Heart right ventricle (tissue), 16 donors: ENCODE results near the gene PSMB2. TPM values are rescaled to one million over a fixed set of nuclear protein-coding genes. Genes with fewer than 3 reads are reported as not detected.

Source experiments
- ATAC-seq, 8 donors: fragments of 200-7000 bp; cut with Tn5 transposase; one replicate each; pipeline ENCODE4 v1.9.1; 2020; ENCODE audit warnings: mild to moderate bottlenecking in 8 of 8, moderate library complexity in 8 of 8, moderate number of reproducible peaks in 1 of 8
- DNase-seq, 2 donors: peaks; one replicate each; pipeline ENCODE4 v3.0.0-alpha.2; 2020
- H3K27ac ChIP-seq, 10 donors: fragments of 200-600 bp; sonication (generic) in 2 of 10; one replicate each; pipeline versions ENCODE4 v1.5.0 to v1.8.0; 2020 to 2022; ENCODE audit warnings: mild to moderate bottlenecking in 3 of 10
- H3K27me3 ChIP-seq, 7 donors: fragments of 200-600 bp; one replicate each; pipeline ENCODE4 v1.8.0; 2021 to 2022; ENCODE audit warnings: mild to moderate bottlenecking in 2 of 7
- H3K36me3 ChIP-seq, 9 donors: fragments of 200-600 bp; sonication (generic) in 1 of 9; one replicate each; pipeline versions ENCODE4 v1.5.0 to v1.8.0; 2020 to 2022; ENCODE audit warnings: mild to moderate bottlenecking in 2 of 9
- H3K4me1 ChIP-seq, 9 donors: fragments of 200-600 bp; sonication (generic) in 1 of 9; one replicate each; pipeline versions ENCODE4 v1.5.0 to v1.8.0; 2020 to 2022; ENCODE audit warnings: mild to moderate bottlenecking in 4 of 9
- H3K4me3 ChIP-seq, 10 donors: fragments of 200-600 bp; sonication (generic) in 2 of 10; one replicate each; pipeline versions ENCODE4 v1.5.0 to v1.8.0; 2020 to 2022; ENCODE audit warnings: mild to moderate bottlenecking in 7 of 10, moderate library complexity in 2 of 10
- H3K9me3 ChIP-seq, 11 donors: fragments of 200-600 bp in 10 of 11; sonication (generic) in 2 of 11; one replicate each; pipeline versions ENCODE4 v1.5.0 to v1.8.0; 2013 to 2022; ENCODE audit warnings: mild to moderate bottlenecking in 2 of 11, control low read depth in 1 of 11, moderate library complexity in 1 of 11
- WGBS, 2 donors: extraction: QIAGEN DNeasy Blood & Tissue Kit; methylation state at CpG; one replicate each; pipeline ENCODE4 v1.1.7; 2013; ENCODE audit warnings: inconsistent platforms in 1 of 2; 5-methylcytosine and 5-hydroxymethylcytosine counted together
- intact Hi-C, 10 donors: fragments of 100-400 bp; cut with DNase I; formaldehyde crosslinking; loops; one replicate each; pipeline versions ENCODE4 v1.11.1 to v1.14.2; 2022
- polyA plus RNA-seq, 2 donors: library from polyadenylated mRNA; stranded (reverse); fragments of 200-250 nt; gene quantifications; one replicate each; pipeline ENCODE4 v1.2.3, GENCODE V29; 2013
- total RNA-seq, 10 donors: library from RNA; stranded (reverse); fragmentation: NEBNext Ultra II Directional in 3 of 10; extraction: Animal tissue kit (Norgen Biotek cat#: 25700) in 3 of 10; gene quantifications; one replicate each; pipeline versions ENCODE4 v1.2.1 to v1.2.4, GENCODE V29; 2021 to 2023
- TF ChIP-seq, protein P1 (sequence below), 9 donors: fragments of 200-600 bp; sonication (generic) in 2 of 9; IDR thresholded peaks; one replicate each; pipeline versions ENCODE4 v1.5.0 to v1.8.0; 2021 to 2022; ENCODE audit warnings: antibody characterized with exemption in 9 of 9, mild to moderate bottlenecking in 5 of 9, moderate library complexity in 1 of 9
- donor health status: Arrhythmogenic right ventricular cardiomyopathy.
- donor health status: ischemic (EF 13 %, LVEDD 7.1; RV severe dilation, severe dysfunction).
- donor health status: healthy with polysubstance abuse.
- donor health status: DM: no; HTN: yes; CAD: no.
- donor health status: DM: no; HTN: no; CAD: no.
- donor health status: ischemic (EF 25% LVEDD 6.9; RV normal size, moderate dysfunction).
- donor health status: ischemic (EF 25% LVEDD 5.7; RV mildly dilated, moderate dysfunction).
- donor health status: healthy.
- donor health status: DM: yes; HTN: yes; CAD: no.
- donor health status: Ischemic cardiomyopathy.
- donor health status: ischemic (EF 35%, LVEDD 5.7; RV mildly dilated, moderate dysfunction).
- donor health status: nonischemic (EF 11% LVEDD 7.7; RV severe dilation, severe dysfunction).
- donor health status: DM: yes; HTN: yes; CAD: no.
- donor health status: PGD.
- donor health status: ischemic (EF 29% LVEDD 5.4; RV normal size, mild dysfunction).
- donor health status: nonischemic (EF 23%, LVEDD 6.1; RV moderate dilation, normal function).

Gene PSMB2
- total and polyA plus RNA-seq, 12 donors: 34.1 to 55.0 (median 39.1) TPM

DNA sequence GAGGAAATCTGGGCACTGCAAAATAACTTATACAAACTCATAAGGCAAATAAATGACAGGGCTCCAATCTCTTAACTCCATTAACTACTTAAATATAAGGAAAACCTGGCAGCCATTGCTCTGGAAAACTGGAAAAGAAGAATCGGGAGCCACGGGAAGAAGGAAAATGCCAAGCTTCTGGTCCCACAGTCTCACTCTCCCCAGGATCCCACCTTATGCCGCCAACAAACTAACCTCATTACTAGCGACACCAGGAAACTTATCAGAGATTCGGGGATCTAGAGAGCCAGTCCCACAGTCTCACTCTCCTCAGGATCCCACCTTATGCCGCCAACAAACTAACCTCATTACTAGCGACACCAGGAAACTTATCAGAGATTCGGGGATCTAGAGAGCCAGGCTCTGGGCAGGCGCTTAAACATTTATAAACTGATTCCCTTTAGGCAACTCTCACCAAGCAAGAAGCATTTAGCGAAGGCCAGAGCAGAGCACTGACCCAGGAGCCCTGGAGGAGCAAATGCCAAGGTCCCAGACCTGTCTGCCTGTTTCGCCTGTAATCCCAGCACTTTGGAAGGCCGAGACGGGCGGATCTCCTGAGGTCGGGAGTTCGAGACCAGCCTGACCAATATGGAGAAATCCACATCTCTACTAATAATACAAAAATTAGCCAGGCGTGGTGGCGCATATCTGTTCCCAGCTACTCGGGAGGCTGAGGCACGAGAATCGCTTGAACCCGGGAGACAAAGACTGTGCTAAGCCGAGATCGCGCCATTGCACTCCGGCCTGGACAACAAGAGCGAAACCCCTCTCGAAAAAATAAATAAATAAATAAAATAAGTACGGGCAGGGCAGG, 720 bp downstream of the PSMB2 start:
- peak overlapping the region; percentile 65 to 95 (median 88) for H3K4me3 ChIP-seq
- H3K36me3 ChIP-seq: peaks cover 0 to 8% (median 3%) of the 10 kb centered on the region in 9 donors
- H3K4me1 ChIP-seq: peaks cover 7 to 56% (median 46%) of the 10 kb centered on the region in 9 donors
- H3K27ac ChIP-seq: peak overlapping the region; percentile 82 to 96 (median 88)
- TF ChIP-seq, protein P1, sequence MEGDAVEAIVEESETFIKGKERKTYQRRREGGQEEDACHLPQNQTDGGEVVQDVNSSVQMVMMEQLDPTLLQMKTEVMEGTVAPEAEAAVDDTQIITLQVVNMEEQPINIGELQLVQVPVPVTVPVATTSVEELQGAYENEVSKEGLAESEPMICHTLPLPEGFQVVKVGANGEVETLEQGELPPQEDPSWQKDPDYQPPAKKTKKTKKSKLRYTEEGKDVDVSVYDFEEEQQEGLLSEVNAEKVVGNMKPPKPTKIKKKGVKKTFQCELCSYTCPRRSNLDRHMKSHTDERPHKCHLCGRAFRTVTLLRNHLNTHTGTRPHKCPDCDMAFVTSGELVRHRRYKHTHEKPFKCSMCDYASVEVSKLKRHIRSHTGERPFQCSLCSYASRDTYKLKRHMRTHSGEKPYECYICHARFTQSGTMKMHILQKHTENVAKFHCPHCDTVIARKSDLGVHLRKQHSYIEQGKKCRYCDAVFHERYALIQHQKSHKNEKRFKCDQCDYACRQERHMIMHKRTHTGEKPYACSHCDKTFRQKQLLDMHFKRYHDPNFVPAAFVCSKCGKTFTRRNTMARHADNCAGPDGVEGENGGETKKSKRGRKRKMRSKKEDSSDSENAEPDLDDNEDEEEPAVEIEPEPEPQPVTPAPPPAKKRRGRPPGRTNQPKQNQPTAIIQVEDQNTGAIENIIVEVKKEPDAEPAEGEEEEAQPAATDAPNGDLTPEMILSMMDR (IDR thresholded peaks at IDR 0.05): no peak
- peaks cover 0 to 26% (median 0%) of the 10 kb centered on the region in 7 donors for H3K27me3 ChIP-seq
- ATAC-seq (no peak), DNase-seq (no peak)
- no peaks in the 10 kb centered on the region for H3K9me3 ChIP-seq
- WGBS, 2 donors: 17 to 18% methylated on average over 29 of the region's 29 CpGs
- intact Hi-C loops: loop anchor here in 6 of 10 donors (2.0 to 10.0 kb wide), 4 partner anchors 63 to 78 kb away; partner anchors contain the start of gene C1orf216 (in 6 of the 6)

GRCh38 chr1:35637401-35637809, 3.9 kb downstream of the PSMB2 start:
- Histone ChIP-seq H3K4me3 (peak overlapping the region in 8 of 10 donors; percentile 3 to 45 (median 29)), H3K9me3 (no peaks in the 10 kb centered on the region), H3K36me3 (peaks cover 0 to 40% (median 35%) of the 10 kb centered on the region in 9 donors), H3K27ac (peak overlapping the region in 9 of 10 donors; percentile 23 to 83 (median 54)), H3K27me3 (no peaks in the 10 kb centered on the region), H3K4me1 (peaks cover 7 to 53% (median 46%) of the 10 kb centered on the region in 9 donors)
- WGBS, 2 donors: 0% methylated on average over 1 of the region's 1 CpG
- TF ChIP-seq, protein P1 (IDR thresholded peaks at IDR 0.05): no peak
- DNase-seq: no peak
- intact Hi-C loops: loop anchor here in 1 of 10 donors (5.0 kb wide), 1 partner anchor 80 kb away; the partner anchor contains the start of gene C1orf216
- ATAC-seq: no peak

DNA sequence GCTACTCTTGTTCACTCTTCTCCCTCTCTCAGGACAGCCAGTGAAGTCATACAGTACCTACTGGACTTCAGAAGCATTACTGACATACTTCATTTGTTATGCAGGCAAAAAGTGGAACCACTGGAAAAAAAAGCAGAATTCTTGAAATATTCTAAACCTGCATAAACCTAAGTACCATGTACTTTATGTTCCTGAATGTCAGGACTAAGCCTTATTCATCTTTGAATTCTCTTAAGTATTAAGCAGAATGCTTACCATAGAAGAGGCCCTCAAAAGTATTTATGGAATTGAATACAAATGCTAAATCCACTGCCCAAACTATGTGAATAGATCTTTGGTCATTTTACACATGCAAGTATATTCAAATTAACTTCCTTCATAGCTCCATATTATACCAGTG, 7.8 kb downstream of the PSMB2 start:
- TF ChIP-seq, protein P1 (IDR thresholded peaks at IDR 0.05): no peak
- no peak for DNase-seq
- H3K4me3 ChIP-seq: no peak overlapping the region

GRCh38 chr1:35631396-35631795, 9.9 kb downstream of the PSMB2 start:
- Histone ChIP-seq H3K4me1 (peaks cover 0 to 14% (median 8%) of the 10 kb centered on the region in 9 donors), H3K36me3 (peaks cover 4 to 99% (median 52%) of the 10 kb centered on the region in 9 donors), H3K27ac (no peak overlapping the region), H3K9me3 (no peaks in the 10 kb centered on the region), H3K4me3 (no peak overlapping the region), H3K27me3 (no peaks in the 10 kb centered on the region)
- ATAC-seq (no peak), DNase-seq (no peak)
- WGBS, 2 donors: 91 to 96% methylated on average over 3 of the region's 3 CpGs
- intact Hi-C loops: no loop called here
- TF ChIP-seq, protein P1 (IDR thresholded peaks at IDR 0.05): no peak

More for the DNA sequence above, 7.8 kb downstream of the PSMB2 start:
- peaks cover 9 to 35% (median 26%) of the 10 kb centered on the region in 9 donors for H3K4me1 ChIP-seq
- no peaks in the 10 kb centered on the region for H3K27me3 ChIP-seq
- H3K9me3 ChIP-seq: no peaks in the 10 kb centered on the region
- H3K36me3 ChIP-seq: peaks cover 4 to 78% (median 52%) of the 10 kb centered on the region in 9 donors
- ATAC-seq: no peak
- intact Hi-C loops: no loop called here
- H3K27ac ChIP-seq: no peak overlapping the region
